ENCODE data around the gene BEAN1.

Gene BEAN1

DNA sequence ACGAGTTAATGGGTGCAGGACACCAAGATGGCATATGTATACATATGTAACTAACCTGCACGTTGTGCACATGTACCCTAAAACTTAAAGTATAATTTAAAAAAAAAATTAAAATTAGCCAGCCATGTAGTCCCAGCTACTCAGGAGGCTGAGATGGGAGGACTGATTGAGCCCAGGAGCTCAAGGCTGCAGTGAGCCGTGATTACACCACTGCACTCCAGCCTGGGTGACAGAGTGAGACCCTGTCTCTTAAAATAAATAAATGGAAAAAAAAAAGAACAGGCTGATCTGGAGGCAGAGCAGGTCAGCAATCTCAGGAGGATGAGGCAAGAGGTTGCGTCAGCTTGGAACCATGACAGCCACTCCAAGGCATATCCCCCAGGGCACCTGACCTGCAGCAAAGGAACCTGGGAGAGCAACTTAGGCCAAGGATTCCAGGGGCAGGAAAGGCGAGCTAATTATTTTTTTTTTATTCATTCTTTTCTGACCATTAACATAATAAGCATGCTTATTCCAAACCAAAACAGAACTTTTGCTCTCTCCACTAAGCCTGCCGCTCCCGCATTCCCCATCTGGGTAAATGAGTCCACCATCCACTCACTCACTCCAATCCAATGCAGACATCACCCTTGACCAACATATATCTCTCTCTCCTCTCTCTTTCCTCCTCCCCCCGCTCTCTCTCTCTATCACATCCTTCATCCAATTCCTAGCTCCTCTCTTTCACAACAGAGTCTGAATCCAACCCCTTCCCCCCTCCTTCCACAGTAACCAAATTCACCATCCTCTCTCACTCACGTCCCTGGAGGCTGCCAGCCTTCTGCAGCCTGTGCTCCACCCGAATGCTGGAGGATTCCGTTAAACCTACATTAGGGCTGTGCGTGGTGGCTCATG lies 75.2 kb downstream of the BEAN1 start:
- no peak for TF ChIP-seq MYC (IDR thresholded peaks at IDR 0.05; ENCODE audit: low read depth, low read length)
- peak; percentile 49 for DNase-seq (ENCODE audit: low read depth)
- no peak overlapping the region for H3K4me3 ChIP-seq (ENCODE audit: low read depth, low read length)

DNA sequence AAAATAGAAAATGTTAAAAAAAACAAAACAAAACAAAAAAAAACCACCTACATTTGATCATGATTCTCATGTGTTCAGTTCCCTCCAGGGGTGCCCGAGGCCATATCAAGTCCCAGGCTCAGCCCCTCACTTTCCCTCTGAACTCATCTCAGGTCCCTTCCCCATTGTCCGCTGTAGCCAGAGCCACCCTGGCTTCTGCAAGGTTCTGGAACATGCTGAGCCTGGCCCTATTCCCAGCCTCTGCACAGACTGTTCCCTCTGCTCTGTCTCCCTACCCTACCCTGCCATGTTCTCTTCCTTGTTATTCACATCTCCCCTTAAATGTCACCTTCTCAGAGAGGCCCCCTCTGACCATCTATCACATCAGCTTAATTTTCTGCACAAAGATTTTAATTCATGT lies 75.9 kb downstream of the BEAN1 start:
- TF ChIP-seq, protein P1, sequence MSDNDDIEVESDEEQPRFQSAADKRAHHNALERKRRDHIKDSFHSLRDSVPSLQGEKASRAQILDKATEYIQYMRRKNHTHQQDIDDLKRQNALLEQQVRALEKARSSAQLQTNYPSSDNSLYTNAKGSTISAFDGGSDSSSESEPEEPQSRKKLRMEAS (IDR thresholded peaks at IDR 0.05; ENCODE audit: low read depth, low read length) = no peak
- TF ChIP-seq, protein P2, sequence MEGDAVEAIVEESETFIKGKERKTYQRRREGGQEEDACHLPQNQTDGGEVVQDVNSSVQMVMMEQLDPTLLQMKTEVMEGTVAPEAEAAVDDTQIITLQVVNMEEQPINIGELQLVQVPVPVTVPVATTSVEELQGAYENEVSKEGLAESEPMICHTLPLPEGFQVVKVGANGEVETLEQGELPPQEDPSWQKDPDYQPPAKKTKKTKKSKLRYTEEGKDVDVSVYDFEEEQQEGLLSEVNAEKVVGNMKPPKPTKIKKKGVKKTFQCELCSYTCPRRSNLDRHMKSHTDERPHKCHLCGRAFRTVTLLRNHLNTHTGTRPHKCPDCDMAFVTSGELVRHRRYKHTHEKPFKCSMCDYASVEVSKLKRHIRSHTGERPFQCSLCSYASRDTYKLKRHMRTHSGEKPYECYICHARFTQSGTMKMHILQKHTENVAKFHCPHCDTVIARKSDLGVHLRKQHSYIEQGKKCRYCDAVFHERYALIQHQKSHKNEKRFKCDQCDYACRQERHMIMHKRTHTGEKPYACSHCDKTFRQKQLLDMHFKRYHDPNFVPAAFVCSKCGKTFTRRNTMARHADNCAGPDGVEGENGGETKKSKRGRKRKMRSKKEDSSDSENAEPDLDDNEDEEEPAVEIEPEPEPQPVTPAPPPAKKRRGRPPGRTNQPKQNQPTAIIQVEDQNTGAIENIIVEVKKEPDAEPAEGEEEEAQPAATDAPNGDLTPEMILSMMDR (IDR thresholded peaks at IDR 0.05; ENCODE audit: low read depth, low read length) = no peak
- TF ChIP-seq MYC (IDR thresholded peaks at IDR 0.05; ENCODE audit: low read depth, low read length) = no peak
- no peak for TF ChIP-seq POLR2A (IDR thresholded peaks at IDR 0.05; ENCODE audit: extremely low read depth, insufficient read length)
- DNase-seq (ENCODE audit: low read depth) = no peak
- no peak overlapping the region for H3K4me3 ChIP-seq (ENCODE audit: low read depth, low read length)

DNA sequence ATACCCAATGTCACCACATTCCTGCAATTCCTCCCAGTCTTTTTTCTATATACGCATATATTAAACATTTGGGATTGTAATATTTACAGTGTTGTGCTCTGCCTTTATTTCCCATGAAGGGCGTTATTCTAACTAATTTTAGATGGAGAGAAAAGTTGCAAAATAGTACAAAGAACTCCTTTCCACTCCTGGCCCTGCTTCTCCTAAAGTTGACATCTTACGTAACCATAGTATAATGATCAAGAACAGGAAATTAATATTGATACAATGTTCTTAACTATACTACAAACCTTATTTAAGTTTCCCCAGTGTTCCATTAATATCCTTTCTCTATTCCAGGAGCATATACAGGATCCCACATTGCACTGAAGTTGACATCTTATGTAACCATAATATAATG lies 76.5 kb downstream of the BEAN1 start:
- TF ChIP-seq, protein P2 (IDR thresholded peaks at IDR 0.05; ENCODE audit: low read depth, low read length) = no peak
- TF ChIP-seq, protein P1 (IDR thresholded peaks at IDR 0.05; ENCODE audit: low read depth, low read length) = no peak
- TF ChIP-seq POLR2A (IDR thresholded peaks at IDR 0.05; ENCODE audit: extremely low read depth, insufficient read length) (no peak), MYC (IDR thresholded peaks at IDR 0.05; ENCODE audit: low read depth, low read length) (no peak)

DNA sequence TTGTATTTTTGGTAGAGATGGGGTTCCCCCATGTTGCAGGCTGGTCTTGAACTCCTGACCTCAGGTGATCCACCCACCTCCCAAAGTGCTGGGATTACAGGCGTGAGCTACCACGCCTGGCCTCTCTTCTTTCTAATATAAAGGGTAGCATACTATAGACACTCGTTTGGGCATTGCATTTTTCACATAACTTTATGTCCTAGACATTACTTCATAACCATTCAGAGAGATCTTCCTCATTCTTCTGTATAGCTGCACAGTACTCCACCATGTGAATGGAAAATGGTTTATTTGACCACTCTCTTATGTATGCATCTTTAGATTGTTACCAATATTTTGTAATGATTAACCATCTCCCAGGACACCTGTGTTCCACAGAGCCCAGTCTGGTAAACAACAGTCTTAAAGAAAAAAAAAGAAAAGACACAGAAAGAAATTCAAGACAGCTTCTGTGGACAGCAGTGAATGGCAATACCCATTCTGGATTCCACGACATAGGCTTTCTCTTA lies 80.7 kb downstream of the BEAN1 start:
- DNase-seq (ENCODE audit: low read depth) = no peak
- no peak overlapping the region for H3K4me3 ChIP-seq (ENCODE audit: low read depth, low read length)
- TF ChIP-seq POLR2A (IDR thresholded peaks at IDR 0.05; ENCODE audit: extremely low read depth, insufficient read length) = no peak
- TF ChIP-seq, protein P2 (IDR thresholded peaks at IDR 0.05; ENCODE audit: low read depth, low read length) = no peak
- TF ChIP-seq, protein P1 (IDR thresholded peaks at IDR 0.05; ENCODE audit: low read depth, low read length) = no peak
- no peak for TF ChIP-seq MYC (IDR thresholded peaks at IDR 0.05; ENCODE audit: low read depth, low read length)

More for the DNA sequence above, 76.5 kb downstream of the BEAN1 start:
- no peak overlapping the region for H3K4me3 ChIP-seq (ENCODE audit: low read depth, low read length)
- DNase-seq (ENCODE audit: low read depth) = no peak

DNA sequence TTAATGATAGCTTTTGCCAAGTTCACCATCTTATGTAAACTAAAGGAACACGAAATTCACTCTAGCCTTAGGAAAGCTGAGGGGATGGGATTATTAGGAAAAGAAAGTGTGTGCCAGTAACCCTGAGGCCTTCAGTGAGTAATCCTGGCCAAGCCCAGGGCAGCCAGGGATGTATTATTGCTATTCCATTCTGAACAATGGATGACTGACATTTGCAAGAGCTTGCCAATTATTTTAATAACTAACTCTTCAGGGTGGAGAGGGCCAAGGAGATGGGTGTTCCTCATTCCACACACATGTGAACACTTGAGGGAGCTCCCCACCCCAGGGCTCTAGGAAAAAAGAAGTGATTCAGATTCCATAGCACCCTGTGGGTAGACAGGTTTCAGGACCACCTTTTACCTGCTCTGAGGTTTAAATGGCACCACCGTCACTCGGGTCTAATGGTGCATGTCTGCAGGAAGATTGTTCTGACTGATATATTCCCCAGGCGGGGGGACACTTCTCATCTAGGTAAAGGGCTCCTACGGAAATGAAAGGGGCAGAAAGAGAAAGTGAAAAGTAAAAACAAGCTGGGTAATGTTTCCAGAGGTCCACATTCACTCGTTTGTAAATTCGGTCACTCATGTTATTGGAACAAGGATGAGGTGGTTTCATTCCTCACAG lies 81.3 kb downstream of the BEAN1 start:
- H3K4me3 ChIP-seq (ENCODE audit: low read depth, low read length) = no peak overlapping the region
- no peak for DNase-seq (ENCODE audit: low read depth)
- TF ChIP-seq MYC (IDR thresholded peaks at IDR 0.05; ENCODE audit: low read depth, low read length) = no peak
- TF ChIP-seq POLR2A (IDR thresholded peaks at IDR 0.05; ENCODE audit: extremely low read depth, insufficient read length) = no peak
- TF ChIP-seq, protein P1 (IDR thresholded peaks at IDR 0.05; ENCODE audit: low read depth, low read length) = no peak
- TF ChIP-seq, protein P2 (IDR thresholded peaks at IDR 0.05; ENCODE audit: low read depth, low read length) = no peak

DNA sequence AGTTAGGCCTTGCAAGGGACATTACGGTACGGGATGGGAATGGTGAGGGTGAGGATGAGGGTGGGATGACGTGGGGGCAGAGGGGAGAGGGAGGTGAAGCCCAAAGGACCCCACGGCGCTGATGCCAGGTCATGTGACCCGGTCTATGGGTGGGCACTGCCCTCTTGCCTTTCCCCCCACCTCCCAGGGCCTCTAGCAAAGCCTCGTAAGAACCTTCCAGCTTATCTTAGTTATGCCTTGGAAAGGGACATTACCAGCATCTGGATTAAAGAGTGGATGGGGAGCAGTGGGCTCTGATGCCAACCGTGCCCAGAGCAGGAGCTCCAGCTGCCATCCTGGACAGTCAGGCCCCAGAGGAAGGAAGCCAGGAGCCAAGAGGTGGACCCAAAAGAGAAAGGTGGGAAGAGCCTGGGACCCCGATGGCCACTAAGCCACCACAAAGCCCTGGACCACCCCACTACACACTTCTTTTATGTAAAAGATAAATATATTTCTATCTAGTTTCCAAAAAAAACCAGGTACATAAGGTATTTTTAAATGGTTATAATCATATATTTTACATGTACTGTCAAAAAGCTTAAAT lies 81.9 kb downstream of the BEAN1 start:
- TF ChIP-seq, protein P2 (IDR thresholded peaks at IDR 0.05; ENCODE audit: low read depth, low read length) = no peak
- TF ChIP-seq, protein P1 (IDR thresholded peaks at IDR 0.05; ENCODE audit: low read depth, low read length) = no peak
- TF ChIP-seq MYC (IDR thresholded peaks at IDR 0.05; ENCODE audit: low read depth, low read length) (no peak), POLR2A (IDR thresholded peaks at IDR 0.05; ENCODE audit: extremely low read depth, insufficient read length) (no peak)
- H3K4me3 ChIP-seq (ENCODE audit: low read depth, low read length) = no peak overlapping the region
- DNase-seq (ENCODE audit: low read depth) = no peak

All from NB4 (cell line).